AG09319 (cell line): ENCODE data around the gene EXOC3.

Experiments
- DNase-seq: peaks from one replicate; pipeline ENCODE4 v3.0.0-alpha.2; 2010; ENCODE audit warnings: low read depth; ENCODE audit errors: extremely low read depth
- TF ChIP-seq, protein P1 (sequence below): IDR thresholded peaks from 2 replicates; pipeline ENCODE4 v1.5.1; 2011; ENCODE audit warnings: low read depth, mild to moderate bottlenecking, inconsistent platforms, low read length, moderate library complexity

EXOC3 gene

DNA sequence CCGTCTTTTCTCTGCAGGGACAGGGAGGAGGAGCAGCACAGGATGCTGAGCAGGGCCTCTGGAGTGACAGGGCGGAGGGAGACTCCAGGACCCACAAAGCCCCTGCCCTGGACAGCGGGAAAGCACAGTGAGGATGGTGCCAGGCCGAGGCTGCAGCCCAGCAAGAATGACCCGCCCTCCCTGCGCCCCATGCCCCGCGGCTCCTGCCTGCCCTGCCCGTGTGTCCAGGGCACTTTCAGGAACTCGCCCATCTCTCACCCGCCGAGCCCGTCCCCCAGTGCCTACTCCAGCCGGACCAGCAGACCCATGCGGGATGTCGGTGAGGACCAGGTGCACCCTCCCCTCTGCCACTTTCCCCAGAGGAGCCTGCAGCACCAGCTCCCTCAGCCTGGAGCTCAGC, 9.1 kb upstream of the EXOC3 start:
- TF ChIP-seq, protein P1, sequence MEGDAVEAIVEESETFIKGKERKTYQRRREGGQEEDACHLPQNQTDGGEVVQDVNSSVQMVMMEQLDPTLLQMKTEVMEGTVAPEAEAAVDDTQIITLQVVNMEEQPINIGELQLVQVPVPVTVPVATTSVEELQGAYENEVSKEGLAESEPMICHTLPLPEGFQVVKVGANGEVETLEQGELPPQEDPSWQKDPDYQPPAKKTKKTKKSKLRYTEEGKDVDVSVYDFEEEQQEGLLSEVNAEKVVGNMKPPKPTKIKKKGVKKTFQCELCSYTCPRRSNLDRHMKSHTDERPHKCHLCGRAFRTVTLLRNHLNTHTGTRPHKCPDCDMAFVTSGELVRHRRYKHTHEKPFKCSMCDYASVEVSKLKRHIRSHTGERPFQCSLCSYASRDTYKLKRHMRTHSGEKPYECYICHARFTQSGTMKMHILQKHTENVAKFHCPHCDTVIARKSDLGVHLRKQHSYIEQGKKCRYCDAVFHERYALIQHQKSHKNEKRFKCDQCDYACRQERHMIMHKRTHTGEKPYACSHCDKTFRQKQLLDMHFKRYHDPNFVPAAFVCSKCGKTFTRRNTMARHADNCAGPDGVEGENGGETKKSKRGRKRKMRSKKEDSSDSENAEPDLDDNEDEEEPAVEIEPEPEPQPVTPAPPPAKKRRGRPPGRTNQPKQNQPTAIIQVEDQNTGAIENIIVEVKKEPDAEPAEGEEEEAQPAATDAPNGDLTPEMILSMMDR: no peak
- no peak for DNase-seq

DNA sequence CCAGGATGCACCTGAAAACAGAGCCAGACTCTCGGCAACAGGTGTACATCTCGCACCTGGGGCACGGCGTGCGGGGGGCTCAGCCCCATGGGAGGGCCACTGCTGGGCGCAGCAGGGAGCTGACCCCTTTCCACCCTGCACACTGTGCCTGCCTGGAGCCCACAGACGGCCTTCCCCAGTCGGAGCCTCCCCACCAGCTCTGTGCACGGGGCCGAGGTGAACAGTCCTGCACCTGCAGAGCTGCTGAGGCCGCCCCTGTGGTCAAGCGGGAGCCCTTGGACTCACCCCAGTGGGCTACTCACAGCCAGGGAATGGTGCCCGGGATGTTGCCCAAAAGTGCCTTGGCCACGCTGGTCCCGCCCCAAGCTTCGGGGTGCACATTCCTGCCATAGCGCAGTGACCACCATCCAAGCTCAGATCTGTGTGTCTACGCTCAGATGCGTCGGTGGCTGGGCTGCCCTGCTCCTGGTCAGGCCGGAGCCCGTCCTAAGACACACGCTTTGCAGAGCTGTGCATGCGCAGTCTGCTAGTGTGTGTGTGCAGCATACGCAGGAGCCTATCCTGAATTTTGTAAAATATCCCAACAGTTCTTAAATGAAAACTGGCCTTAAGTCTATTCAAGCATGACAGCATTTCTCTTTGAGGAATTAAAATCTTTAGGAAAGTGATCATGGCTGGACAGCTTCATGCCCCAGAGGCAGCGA, 8.4 kb upstream of the EXOC3 start:
- TF ChIP-seq, protein P1: no peak
- DNase-seq: no peak

DNA sequence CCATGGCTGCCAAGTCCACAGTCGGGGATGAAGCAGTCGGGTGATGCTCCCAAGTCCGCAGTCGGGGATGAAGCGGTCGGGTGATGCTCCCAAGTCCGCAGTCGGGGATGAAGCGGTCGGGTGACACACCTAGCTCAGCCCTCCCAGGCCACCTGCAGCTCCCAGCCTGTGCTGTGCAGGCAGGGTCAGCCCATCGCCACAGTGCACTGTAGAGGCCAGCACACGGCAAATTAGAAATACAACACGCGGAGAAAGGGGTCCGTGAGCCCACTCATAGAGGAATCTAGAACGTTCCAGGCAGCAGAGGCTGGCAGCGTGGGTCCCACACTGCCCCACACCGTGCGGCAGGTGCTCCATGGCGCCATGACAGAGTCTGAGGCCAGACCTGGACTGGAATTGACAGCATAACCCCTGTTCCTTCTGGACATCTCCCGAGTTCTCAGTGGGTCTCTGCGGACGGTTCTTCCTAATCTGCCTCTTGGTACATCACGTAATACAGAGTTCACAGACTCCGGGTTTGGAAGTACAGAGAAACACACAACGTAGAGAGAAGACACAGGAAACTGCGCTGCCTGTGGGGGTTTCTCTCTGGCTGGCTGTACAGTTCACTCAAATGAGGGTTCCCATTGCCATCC, 7.7 kb upstream of the EXOC3 start:
- TF ChIP-seq, protein P1: no peak
- no peak for DNase-seq

DNA sequence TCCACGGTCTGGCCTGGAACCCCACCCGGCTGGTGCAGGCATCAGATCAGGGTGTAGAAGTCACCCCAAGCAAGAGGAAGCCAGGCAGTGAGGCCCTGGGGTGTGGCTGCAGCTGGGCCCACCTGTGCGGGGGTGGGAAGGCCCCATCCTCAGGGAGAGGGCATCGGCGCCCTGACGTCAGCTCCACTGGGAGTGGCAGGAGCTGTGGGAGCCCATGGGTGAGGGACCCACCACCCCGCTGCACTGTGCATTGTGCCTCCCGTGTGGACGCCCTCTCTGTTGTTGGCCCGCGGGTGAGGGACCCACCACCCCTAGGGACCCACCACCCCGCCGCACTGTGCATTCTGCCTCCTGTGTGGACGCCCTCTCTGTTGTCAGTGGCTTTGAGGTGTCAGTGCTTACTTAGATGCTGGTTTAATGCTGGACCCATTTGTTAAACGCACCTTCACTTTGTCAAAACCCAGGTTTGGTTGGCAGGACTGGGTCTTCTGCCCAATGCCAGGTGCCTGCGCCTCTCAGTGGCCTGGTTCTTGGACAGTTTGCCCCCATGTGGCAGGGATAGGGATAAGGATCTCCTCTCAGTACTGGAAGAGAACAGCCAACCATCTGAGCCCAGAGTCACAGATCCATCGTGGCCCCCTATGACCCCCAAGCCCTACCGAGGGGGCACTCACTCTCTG, 6.9 kb upstream of the EXOC3 start:
- DNase-seq: no peak
- TF ChIP-seq, protein P1: peak; percentile 59

DNA sequence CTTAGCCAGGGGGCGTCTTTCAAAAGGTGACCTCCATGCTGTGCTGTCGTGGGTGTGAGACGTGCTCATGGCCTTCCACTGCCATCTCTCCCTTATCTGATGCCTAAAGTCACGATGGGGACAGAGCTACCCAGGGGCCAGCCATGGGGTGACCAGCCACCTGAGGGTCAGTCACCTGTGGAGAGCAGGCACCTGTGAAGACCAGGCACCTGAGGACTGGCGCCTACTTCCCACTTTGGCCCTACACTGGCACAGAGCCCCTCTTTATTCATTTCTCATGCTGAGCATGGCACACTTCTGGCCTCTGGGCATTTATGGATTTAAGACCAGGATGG, 6.4 kb upstream of the EXOC3 start:
- DNase-seq: no peak
- TF ChIP-seq, protein P1: no peak

DNA sequence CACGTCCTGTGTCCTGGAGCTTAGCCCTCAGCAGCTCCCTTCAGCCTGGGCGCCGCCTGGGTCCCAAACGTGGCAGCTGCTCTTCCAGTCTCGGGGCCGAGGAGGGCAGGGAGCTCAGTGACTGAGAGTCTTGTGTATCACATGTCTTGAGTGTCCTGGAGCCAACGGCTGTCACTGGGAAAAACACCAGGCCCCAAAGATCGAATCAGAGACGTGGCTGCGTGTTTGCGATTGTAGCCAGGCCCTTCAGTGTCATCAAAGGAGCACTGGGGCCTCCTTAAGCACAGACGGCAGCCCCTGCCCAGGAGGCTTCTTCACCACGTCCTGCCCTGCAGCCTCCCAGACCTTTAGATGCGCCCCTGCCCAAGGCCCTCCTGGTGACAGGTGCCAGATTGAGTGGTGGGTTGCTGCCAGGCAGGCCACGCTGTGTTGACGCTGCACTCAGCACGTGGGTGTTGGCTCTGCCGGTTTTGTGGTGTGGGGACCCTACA, 5.7 kb upstream of the EXOC3 start:
- DNase-seq: no peak
- TF ChIP-seq, protein P1: no peak

DNA sequence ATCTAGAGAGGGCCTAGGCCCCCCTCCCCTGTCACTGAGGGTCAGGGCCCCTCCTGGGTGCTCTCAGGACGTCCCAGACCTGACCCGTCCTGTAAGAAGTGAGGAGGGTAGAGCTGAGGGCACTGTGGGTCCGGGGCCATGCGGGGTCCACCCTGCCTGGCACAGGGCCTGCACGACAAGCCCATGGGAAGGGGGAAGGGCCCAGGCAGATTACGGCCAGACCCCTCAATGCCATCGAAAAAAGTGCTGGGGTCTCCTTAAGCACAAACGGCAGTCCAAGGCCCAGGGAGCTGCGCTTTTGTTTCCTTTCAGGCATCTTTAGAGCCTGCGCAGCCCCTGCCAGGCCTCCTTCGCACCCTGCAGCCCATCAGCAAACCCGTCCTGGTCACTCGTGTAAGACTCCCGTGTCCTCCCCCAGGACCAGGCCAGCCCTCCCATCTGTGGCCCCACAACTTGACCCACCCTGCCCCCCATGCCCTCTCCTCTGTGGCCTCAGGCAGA, 4.4 kb upstream of the EXOC3 start:
- TF ChIP-seq, protein P1: no peak
- no peak for DNase-seq
